Psoas muscle (tissue), 8 donors: ENCODE data around the gene SLC25A44. TPM values are rescaled to one million over a fixed set of nuclear protein-coding genes. Genes with fewer than 3 reads are reported as not detected.
"Not testable (repeated sequence)": the region's sequence is repeated elsewhere in the genome, so short reads cannot be mapped to it uniquely, and the experiment has no call there.

Experiments used
- ATAC-seq, 4 donors: fragments of 200-7000 bp; cut with Tn5 transposase; one replicate each; pipeline ENCODE4 v1.9.1; 2020; ENCODE audit warnings: moderate library complexity in 3 of 4, mild to moderate bottlenecking in 2 of 4
- DNase-seq, 2 donors: peaks; one replicate each; pipeline ENCODE4 v3.0.0-alpha.2; 2020
- H3K27ac ChIP-seq: fragments of 200-600 bp; one replicate; pipeline ENCODE4 v1.8.0; 2022
- H3K27me3 ChIP-seq, 3 donors: fragments of 200-600 bp in 1 of 3; one replicate each; pipeline versions ENCODE4 v1.6.1 to v1.8.0; 2013 to 2022; ENCODE audit warnings: low read length in 2 of 3, mild to moderate bottlenecking in 2 of 3, moderate library complexity in 1 of 3; ENCODE audit not compliant: insufficient read depth in 3 of 3
- H3K36me3 ChIP-seq, 2 donors: fragments of 200-600 bp in 1 of 2; one replicate each; pipeline versions ENCODE4 v1.6.1 to v1.8.0; 2013 to 2022; ENCODE audit warnings: low read depth in 1 of 2, mild to moderate bottlenecking in 1 of 2, moderate library complexity in 1 of 2; ENCODE audit not compliant: insufficient read depth in 1 of 2
- H3K4me1 ChIP-seq: fragments of 200-600 bp; one replicate; pipeline ENCODE4 v1.8.0; 2022
- H3K4me3 ChIP-seq: fragments of 200-600 bp; one replicate; pipeline ENCODE4 v1.8.0; 2022; ENCODE audit warnings: mild to moderate bottlenecking
- H3K9me3 ChIP-seq: fragments of 200-600 bp; one replicate; pipeline ENCODE4 v1.8.0; 2022
- CTCF ChIP-seq: fragments of 200-600 bp; IDR thresholded peaks from one replicate; pipeline ENCODE4 v1.8.0; 2022; ENCODE audit warnings: antibody characterized with exemption
- WGBS, 3 donors: extraction: QIAGEN DNeasy Blood & Tissue Kit; methylation state at CpG; one replicate each; pipeline versions ENCODE4 v1.1.6 to v1.1.7; 2013; 5-methylcytosine and 5-hydroxymethylcytosine counted together
- intact Hi-C, 2 donors: fragments of 100-400 bp; cut with DNase I; formaldehyde crosslinking; loops; one replicate each; pipeline versions ENCODE4 v1.11.0 to v1.14.2; 2022
- polyA plus RNA-seq, 3 donors: library from polyadenylated mRNA; stranded (reverse); fragments of 200-250 nt; gene quantifications; one replicate each; pipeline ENCODE4 v1.2.3, GENCODE V29; 2013
- total RNA-seq, 4 donors: library from RNA; stranded (reverse); fragmentation: NEBNext Ultra II Directional in 2 of 4; extraction: Animal tissue kit (Norgen Biotek cat#: 25700) in 2 of 4; gene quantifications; one replicate each; pipeline versions ENCODE4 v1.2.1 to v1.2.4, GENCODE V29; 2021 to 2023
- donor health status: healthy with polysubstance abuse.
- donor health status: DM: no; HTN: no; CAD: no; lungs with moderate emphysema.
- donor health status: Bipolar disorder and iron deficiency.
- donor health status: healthy.
- donor health status: DM: yes; HTN: yes; CAD: no.
- donor health status: DM: no; HTN: no; CAD: no.
- donor health status: DM: no; HTN: no; CAD: no.
- donor health status: DM: yes; HTN: yes; CAD: no.

Gene SLC25A44
- total and polyA plus RNA-seq, 7 donors, result 11.2 to 40.3 (median 21.1) TPM

GRCh38 chr1:156212130-156212529 is 18.2 kb downstream of the SLC25A44 start:
- no peak for TF ChIP-seq CTCF
- peak overlapping the region; percentile 81 for H3K4me3 ChIP-seq
- H3K9me3 ChIP-seq, result no peaks in the 10 kb centered on the region
- no peaks in the 10 kb centered on the region for H3K27me3 ChIP-seq
- WGBS, 3 donors, result 81 to 87% (median 82%) methylated on average over 9 of the region's 9 CpGs
- no peak for DNase-seq
- intact Hi-C loops, result loop anchor here in 1 of 2 donors (2.0 to 5.0 kb wide), 2 partner anchors 15 to 50 kb away; no protein-coding TSS in a partner anchor
- H3K27ac ChIP-seq, result peak overlapping the region; percentile 95
- ATAC-seq, result no peak
- peaks cover 11% of the 10 kb centered on the region for H3K4me1 ChIP-seq
- H3K36me3 ChIP-seq, result peaks cover 5 to 51% of the 10 kb centered on the region in 2 donors

GRCh38 chr1:156212833-156213643 is 19.1 kb downstream of the SLC25A44 start, which contains the start of gene PMF1:
Gene PMF1, plus strand, starts transcription at chr1:156213007. Its CDS starts 9 bp downstream, at chr1:156213016.
- Histone ChIP-seq H3K4me3 (peak within 1 kb of the TSS; percentile 81), H3K27me3 (no peaks in the 10 kb centered on the region), H3K36me3 (peaks cover 5 to 46% of the 10 kb centered on the region in 2 donors), H3K4me1 (peaks cover 20% of the 10 kb centered on the region), H3K9me3 (no peaks in the 10 kb centered on the region), H3K27ac (peak within 1 kb of the TSS; percentile 95)
- 0% methylated on average over 60 to 61 of the region's 61 CpGs for WGBS, 3 donors
- peak; percentile 98 for DNase-seq
- intact Hi-C loops, result loop anchor here in 1 of 2 donors (2.0 to 5.0 kb wide), 2 partner anchors 16 to 51 kb away; no protein-coding TSS in a partner anchor
- ATAC-seq, result peak; percentile 97 to 99 (median 98)
- no peak for TF ChIP-seq CTCF

- H3K4me3 ChIP-seq, result peak overlapping the region; percentile 81
- no peaks in the 10 kb centered on the region for H3K27me3 ChIP-seq
- H3K9me3 ChIP-seq, result no peaks in the 10 kb centered on the region
- DNase-seq, result no peak
- peaks cover 20% of the 10 kb centered on the region for H3K4me1 ChIP-seq
- 13 to 22% (median 18%) methylated on average over 11 of the region's 11 CpGs for WGBS, 3 donors
- TF ChIP-seq CTCF, result no peak
- ATAC-seq, result no peak
- intact Hi-C loops, result loop anchor here in 1 of 2 donors (2.0 to 5.0 kb wide), 2 partner anchors 17 to 51 kb away; no protein-coding TSS in a partner anchor
- peaks cover 5 to 40% of the 10 kb centered on the region in 2 donors for H3K36me3 ChIP-seq
- peak overlapping the region; percentile 95 for H3K27ac ChIP-seq
These were observed 19.7 kb downstream of the SLC25A44 start for GRCh38 chr1:156213644-156213966.

- ATAC-seq, result no peak
- DNase-seq, result no peak
These were observed 20.3 kb downstream of the SLC25A44 start for GRCh38 chr1:156214024-156214748.

GRCh38 chr1:156216361-156217086 is 22.6 kb downstream of the SLC25A44 start:
- intact Hi-C loops, result loop anchor here in 1 of 2 donors (2.0 kb wide), 1 partner anchor 34 kb away; no protein-coding TSS in a partner anchor
- H3K36me3 ChIP-seq, result peaks cover 0 to 29% of the 10 kb centered on the region in 2 donors
- ATAC-seq, H3K27me3 ChIP-seq, H3K27ac ChIP-seq, DNase-seq, H3K9me3 ChIP-seq, H3K4me3 ChIP-seq: not testable (repeated sequence)
- H3K4me1 ChIP-seq, result peaks cover 20% of the 10 kb centered on the region
- 92 to 95% (median 93%) methylated on average over 48 to 55 of the region's 55 CpGs for WGBS, 3 donors

More at GRCh38 chr1:156214024-156214748, 20.3 kb downstream of the SLC25A44 start:
- peak overlapping the region; percentile 81 for H3K4me3 ChIP-seq
- H3K27ac ChIP-seq, result peak overlapping the region; percentile 95
- H3K4me1 ChIP-seq, result peaks cover 20% of the 10 kb centered on the region
- peaks cover 5 to 34% of the 10 kb centered on the region in 2 donors for H3K36me3 ChIP-seq
- intact Hi-C loops, result loop anchor here in 1 of 2 donors (5.0 kb wide), 1 partner anchor 52 kb away; no protein-coding TSS in a partner anchor
- no peak for TF ChIP-seq CTCF
- WGBS, 3 donors, result 80 to 85% (median 84%) methylated on average over 16 of the region's 16 CpGs
- H3K27me3 ChIP-seq, result no peaks in the 10 kb centered on the region
- no peaks in the 10 kb centered on the region for H3K9me3 ChIP-seq
